Testis (tissue), 3 donors: ENCODE data around the gene IGF1R. TPM values are rescaled to one million over a fixed set of nuclear protein-coding genes. Genes with fewer than 3 reads are reported as not detected.

Experiments used
- DNase-seq: peaks from one replicate; pipeline ENCODE4 v3.0.0-alpha.2; 2019
- H3K27ac ChIP-seq, 2 donors: fragments of 200-600 bp; sonication (generic); one replicate each; pipeline ENCODE4 v1.5.1; 2019
- H3K27me3 ChIP-seq: fragments of 200-600 bp; sonication (generic); one replicate; pipeline ENCODE4 v1.5.1; 2019
- H3K36me3 ChIP-seq: fragments of 200-600 bp; sonication (generic); one replicate; pipeline ENCODE4 v1.5.1; 2017; ENCODE audit warnings: low read depth; ENCODE audit errors: missing control alignments
- H3K4me1 ChIP-seq: fragments of 200-600 bp; sonication (generic); one replicate; pipeline ENCODE4 v1.5.1; 2019
- H3K4me3 ChIP-seq, 2 donors: fragments of 200-600 bp; sonication (generic); one replicate each; pipeline ENCODE4 v1.5.1; 2017 to 2019
- H3K9me3 ChIP-seq: fragments of 200-600 bp; sonication (generic); one replicate; pipeline ENCODE4 v1.5.1; 2017
- POLR2A ChIP-seq: fragments of 450-650 bp; IDR thresholded peaks from one replicate; pipeline ENCODE4 v1.6.1; 2017; ENCODE audit warnings: antibody characterized with exemption, mild to moderate bottlenecking, moderate library complexity
- WGBS, 2 donors: methylation state at CpG; one replicate each; pipeline ENCODE4 v1.1.5; 2018; 5-methylcytosine and 5-hydroxymethylcytosine counted together
- intact Hi-C: fragments of 100-400 bp; cut with DNase I; formaldehyde crosslinking; loops from one replicate; pipeline ENCODE4 v1.15.1; 2023; ENCODE audit warnings: low total_unique reads
- polyA plus RNA-seq: library from polyadenylated mRNA; stranded (reverse); fragments of 350-450 nt; fragmentation: Illumina TruSeq; extraction: RNeasy Lipid Tissue Mini Kit (QIAGEN cat#74804); gene quantifications from one replicate; pipeline ENCODE4 v1.2.3, GENCODE V29; 2014; ENCODE audit warnings: low read depth, low replicate concordance; ENCODE audit not compliant: insufficient read depth
- total RNA-seq, 2 donors: library from RNA; depleted of rRNA; stranded (reverse); fragments of >200 nt; gene quantifications; one replicate each; pipeline ENCODE4 v1.2.3, GENCODE V29; 2016
- TF ChIP-seq, protein P1 (sequence below), 3 experiments: fragments of 450-650 bp in 2 of 3; fragments of 200-600 bp in 1 of 3; sonication (generic) in 1 of 3; IDR thresholded peaks; one replicate each; pipeline ENCODE4 v1.5.1; 2016 to 2019; ENCODE audit warnings: antibody characterized with exemption in 3 of 3, mild to moderate bottlenecking in 2 of 3, moderate library complexity in 1 of 3

The IGF1R gene
- total and polyA plus RNA-seq, 3 donors from 2014 or later, result 25.8 to 172 (median 157) TPM

DNA sequence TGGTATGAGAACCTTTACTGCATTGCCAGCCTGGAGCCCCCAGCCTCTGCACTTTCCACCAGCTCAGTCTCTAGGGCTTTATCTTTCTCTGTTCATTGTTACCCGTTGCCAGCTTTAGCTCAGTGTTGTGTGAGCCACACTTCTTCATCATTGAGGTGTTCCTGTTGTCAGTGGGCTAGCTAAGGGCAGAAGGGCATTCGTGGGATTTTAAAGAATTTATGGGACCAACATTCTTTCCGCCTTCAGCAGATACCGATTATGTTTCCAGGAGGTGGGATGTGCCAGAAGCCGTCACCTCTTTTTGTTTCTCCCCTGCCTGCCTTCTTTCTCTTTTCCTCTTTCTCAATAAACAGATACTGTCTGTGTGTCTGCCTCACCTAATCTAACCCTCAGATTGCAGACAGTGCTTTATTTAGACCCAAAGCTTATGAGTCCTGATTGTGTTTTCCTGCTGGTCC is 294.7 kb downstream of the IGF1R start:
- Histone ChIP-seq H3K9me3 (no peaks in the 10 kb centered on the region), H3K4me3 (no peak overlapping the region), H3K27ac (no peak overlapping the region), H3K4me1 (no peaks in the 10 kb centered on the region), H3K27me3 (no peaks in the 10 kb centered on the region), H3K36me3 (no peaks in the 10 kb centered on the region)
- TF ChIP-seq POLR2A, result no peak
- TF ChIP-seq, protein P1, sequence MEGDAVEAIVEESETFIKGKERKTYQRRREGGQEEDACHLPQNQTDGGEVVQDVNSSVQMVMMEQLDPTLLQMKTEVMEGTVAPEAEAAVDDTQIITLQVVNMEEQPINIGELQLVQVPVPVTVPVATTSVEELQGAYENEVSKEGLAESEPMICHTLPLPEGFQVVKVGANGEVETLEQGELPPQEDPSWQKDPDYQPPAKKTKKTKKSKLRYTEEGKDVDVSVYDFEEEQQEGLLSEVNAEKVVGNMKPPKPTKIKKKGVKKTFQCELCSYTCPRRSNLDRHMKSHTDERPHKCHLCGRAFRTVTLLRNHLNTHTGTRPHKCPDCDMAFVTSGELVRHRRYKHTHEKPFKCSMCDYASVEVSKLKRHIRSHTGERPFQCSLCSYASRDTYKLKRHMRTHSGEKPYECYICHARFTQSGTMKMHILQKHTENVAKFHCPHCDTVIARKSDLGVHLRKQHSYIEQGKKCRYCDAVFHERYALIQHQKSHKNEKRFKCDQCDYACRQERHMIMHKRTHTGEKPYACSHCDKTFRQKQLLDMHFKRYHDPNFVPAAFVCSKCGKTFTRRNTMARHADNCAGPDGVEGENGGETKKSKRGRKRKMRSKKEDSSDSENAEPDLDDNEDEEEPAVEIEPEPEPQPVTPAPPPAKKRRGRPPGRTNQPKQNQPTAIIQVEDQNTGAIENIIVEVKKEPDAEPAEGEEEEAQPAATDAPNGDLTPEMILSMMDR (IDR thresholded peaks at IDR 0.05), result no peak
- intact Hi-C loops, result no loop called here
- DNase-seq, result no peak
- 59 to 77% methylated on average over 5 of the region's 5 CpGs for WGBS, 2 donors

DNA sequence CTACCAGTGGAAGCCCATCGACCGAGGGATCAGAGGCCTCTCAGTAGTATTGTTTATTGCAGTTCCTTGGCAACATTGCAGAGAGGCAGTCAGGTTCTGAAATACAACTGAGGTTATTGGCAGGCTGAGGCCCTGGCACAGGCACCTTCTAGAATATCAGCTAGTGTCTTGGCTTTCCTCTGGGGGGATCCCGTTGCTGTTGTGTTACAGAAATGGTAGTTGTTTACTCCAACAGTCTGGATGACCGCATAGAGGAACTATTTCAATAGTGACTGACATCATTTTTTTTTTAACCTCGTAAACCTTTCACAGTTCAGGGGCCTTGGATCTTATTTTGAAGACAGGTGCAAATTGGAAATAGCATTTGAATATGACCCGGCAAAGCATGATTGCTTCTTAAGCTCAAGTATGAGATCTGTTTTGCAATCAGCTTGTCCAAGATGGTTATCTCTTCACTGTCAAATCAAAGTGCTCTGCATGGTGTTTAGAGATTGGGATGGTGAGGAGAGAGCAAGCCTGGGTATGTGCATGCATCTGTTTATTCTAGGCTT is 295.3 kb downstream of the IGF1R start:
- no peaks in the 10 kb centered on the region for H3K27me3 ChIP-seq
- no peaks in the 10 kb centered on the region for H3K4me1 ChIP-seq
- H3K27ac ChIP-seq, result no peak overlapping the region
- no peaks in the 10 kb centered on the region for H3K9me3 ChIP-seq
- no peak overlapping the region for H3K4me3 ChIP-seq
- WGBS, 2 donors, result 59 to 74% methylated on average over 6 of the region's 6 CpGs
- intact Hi-C loops, result no loop called here
- TF ChIP-seq, protein P1 (IDR thresholded peaks at IDR 0.05), result no peak
- no peak for DNase-seq
- H3K36me3 ChIP-seq, result no peaks in the 10 kb centered on the region

DNA sequence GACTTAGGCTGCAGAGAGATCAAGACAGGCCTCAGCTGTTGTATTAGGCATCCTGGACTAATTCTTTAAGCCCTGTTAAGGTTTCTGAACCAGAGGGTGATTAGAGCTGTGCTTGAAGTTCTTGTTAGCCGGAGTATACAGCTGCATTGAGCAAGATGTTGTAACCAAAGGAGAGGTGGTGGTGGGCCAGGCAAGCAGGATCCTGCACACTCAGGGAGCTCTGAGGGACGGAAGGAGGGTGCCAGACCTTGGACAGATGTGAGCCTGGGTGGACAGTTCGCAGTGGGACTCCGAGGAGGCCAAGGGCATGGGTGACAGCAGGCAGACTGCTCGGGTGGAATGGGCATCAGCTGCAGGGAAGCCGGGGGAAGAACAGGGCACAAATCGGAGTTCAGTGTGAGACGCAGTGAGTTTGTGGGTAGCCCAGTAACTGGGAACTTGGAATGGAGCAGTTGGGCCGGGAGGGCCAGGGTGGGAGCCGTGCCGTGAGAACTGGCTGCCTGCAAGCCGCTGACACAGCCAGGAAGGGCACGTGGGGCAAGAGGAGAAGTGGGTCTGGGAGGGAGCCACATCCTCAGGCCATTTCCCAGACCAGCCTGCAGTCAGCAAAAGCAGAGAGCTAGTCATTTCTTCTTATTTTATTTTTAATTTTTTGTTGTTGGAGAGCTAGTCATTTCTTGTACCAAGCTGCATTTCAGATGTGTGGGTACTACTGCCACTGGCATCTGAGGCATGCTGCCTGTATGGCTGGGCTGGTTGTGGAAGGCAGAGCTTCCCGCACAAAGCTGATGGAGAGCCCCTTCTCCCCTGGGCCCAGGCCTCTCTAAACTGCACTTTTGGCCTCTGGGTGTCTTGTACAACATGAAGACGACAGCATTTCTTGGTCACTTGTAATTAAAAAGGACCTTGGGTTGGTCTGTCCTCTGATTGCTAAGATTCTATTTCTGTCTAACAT is 298.2 kb downstream of the IGF1R start:
- intact Hi-C loops, result loop anchor here (5.0 kb wide), 1 partner anchor 64 kb away; no protein-coding TSS in a partner anchor
- no peak overlapping the region for H3K4me3 ChIP-seq
- WGBS, 2 donors, result 73 to 75% methylated on average over 15 of the region's 15 CpGs
- TF ChIP-seq POLR2A, result no peak
- TF ChIP-seq, protein P1 (IDR thresholded peaks at IDR 0.05), result no peak
- no peaks in the 10 kb centered on the region for H3K36me3 ChIP-seq
- H3K9me3 ChIP-seq, result no peaks in the 10 kb centered on the region
- H3K4me1 ChIP-seq, result peaks cover 10% of the 10 kb centered on the region
- peak overlapping the region in 1 of 2 donors; percentile 0 for H3K27ac ChIP-seq
- no peaks in the 10 kb centered on the region for H3K27me3 ChIP-seq
- no peak for DNase-seq

DNA sequence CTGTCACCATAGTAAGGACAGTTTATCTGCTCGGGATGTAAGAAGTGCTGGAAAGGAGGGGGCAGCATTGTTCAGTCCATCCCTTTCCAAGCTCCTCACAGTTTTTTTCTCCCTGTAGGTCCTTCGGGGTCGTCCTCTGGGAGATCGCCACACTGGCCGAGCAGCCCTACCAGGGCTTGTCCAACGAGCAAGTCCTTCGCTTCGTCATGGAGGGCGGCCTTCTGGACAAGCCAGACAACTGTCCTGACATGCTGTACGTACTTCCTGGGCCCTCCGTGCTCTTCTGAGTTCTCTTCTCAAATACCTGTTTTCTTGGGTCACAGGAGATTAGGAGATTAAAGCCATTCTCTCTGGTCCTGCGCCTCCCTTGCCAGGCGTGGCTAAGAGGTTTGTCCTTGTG is 300.1 kb downstream of the IGF1R start:
- no peak for DNase-seq
- no peak overlapping the region for H3K27ac ChIP-seq
- H3K4me3 ChIP-seq, result no peak overlapping the region
- H3K27me3 ChIP-seq, result no peaks in the 10 kb centered on the region
- no peaks in the 10 kb centered on the region for H3K9me3 ChIP-seq
- intact Hi-C loops, result loop anchor here (5.0 kb wide), 1 partner anchor 66 kb away; no protein-coding TSS in a partner anchor
- peaks cover 17% of the 10 kb centered on the region for H3K4me1 ChIP-seq
- TF ChIP-seq, protein P1 (IDR thresholded peaks at IDR 0.05), result no peak
- TF ChIP-seq POLR2A, result no peak
- 85 to 95% methylated on average over 13 of the region's 13 CpGs for WGBS, 2 donors
- no peaks in the 10 kb centered on the region for H3K36me3 ChIP-seq
